Activated CD4-positive, alpha-beta T cell treated with anti-CD3 and anti-CD28 coated beads for 36 hours (primary cell): Measurements from ENCODE around the gene PCK2. TPM values are rescaled to one million over a fixed set of nuclear protein-coding genes. Genes with fewer than 3 reads are reported as not detected.

ENCODE experiments used
- ATAC-seq: fragments of 200-7000 bp; cut with Tn5 transposase; one replicate; pipeline ENCODE4 v1.10.0; 2021; ENCODE audit warnings: mild to moderate bottlenecking, moderate library complexity
- CTCF ChIA-PET: fragments of 350-600 bp; sonication (Branson Sonifier 250); formaldehyde crosslinking; loops from one replicate; lab custom pipeline; 2021; ENCODE audit warnings: antibody characterized with exemption; lab: Charles Lee
- POLR2A ChIA-PET: fragments of 350-600 bp; sonication (Branson Sonifier 250); formaldehyde crosslinking; loops from one replicate; lab custom pipeline; 2021; ENCODE audit warnings: antibody characterized with exemption, inconsistent platforms; lab: Charles Lee
- DNase-seq: peaks from one replicate; pipeline ENCODE4 v3.0.0-alpha.2; 2020
- H3K27ac Mint-ChIP-seq: one replicate; pipeline ENCODE4 v1.8.0; 2021; ENCODE audit warnings: mixed read lengths
- H3K27me3 Mint-ChIP-seq: one replicate; pipeline ENCODE4 v1.8.0; 2021; ENCODE audit warnings: mixed read lengths
- H3K36me3 Mint-ChIP-seq: one replicate; pipeline ENCODE4 v1.8.0; 2021; ENCODE audit warnings: low read depth, mixed read lengths
- H3K4me1 Mint-ChIP-seq: one replicate; pipeline ENCODE4 v1.8.0; 2021; ENCODE audit warnings: mixed read lengths
- H3K4me3 Mint-ChIP-seq: one replicate; pipeline ENCODE4 v1.8.0; 2021; ENCODE audit warnings: mild to moderate bottlenecking, moderate library complexity, mixed read lengths
- H3K9me3 Mint-ChIP-seq: one replicate; pipeline ENCODE4 v1.8.0; 2021; ENCODE audit warnings: low read depth, mixed read lengths
- intact Hi-C, 2 experiments: fragments of 100-400 bp; cut with DNase I in 1 of 2; cut with micrococcal nuclease in 1 of 2; formaldehyde crosslinking; loops; one replicate each; pipeline versions ENCODE4 v1.14.2 to v1.15.1; 2022 to 2024; cut with DNase I, micrococcal nuclease
- total RNA-seq, 2 experiments: library from RNA; stranded (reverse); gene quantifications; one replicate each; pipeline ENCODE4 v1.2.3, GENCODE V29; 2021

The PCK2 gene
- total RNA-seq, 2 experiments from 2014 or later = 101 to 115 TPM

DNA sequence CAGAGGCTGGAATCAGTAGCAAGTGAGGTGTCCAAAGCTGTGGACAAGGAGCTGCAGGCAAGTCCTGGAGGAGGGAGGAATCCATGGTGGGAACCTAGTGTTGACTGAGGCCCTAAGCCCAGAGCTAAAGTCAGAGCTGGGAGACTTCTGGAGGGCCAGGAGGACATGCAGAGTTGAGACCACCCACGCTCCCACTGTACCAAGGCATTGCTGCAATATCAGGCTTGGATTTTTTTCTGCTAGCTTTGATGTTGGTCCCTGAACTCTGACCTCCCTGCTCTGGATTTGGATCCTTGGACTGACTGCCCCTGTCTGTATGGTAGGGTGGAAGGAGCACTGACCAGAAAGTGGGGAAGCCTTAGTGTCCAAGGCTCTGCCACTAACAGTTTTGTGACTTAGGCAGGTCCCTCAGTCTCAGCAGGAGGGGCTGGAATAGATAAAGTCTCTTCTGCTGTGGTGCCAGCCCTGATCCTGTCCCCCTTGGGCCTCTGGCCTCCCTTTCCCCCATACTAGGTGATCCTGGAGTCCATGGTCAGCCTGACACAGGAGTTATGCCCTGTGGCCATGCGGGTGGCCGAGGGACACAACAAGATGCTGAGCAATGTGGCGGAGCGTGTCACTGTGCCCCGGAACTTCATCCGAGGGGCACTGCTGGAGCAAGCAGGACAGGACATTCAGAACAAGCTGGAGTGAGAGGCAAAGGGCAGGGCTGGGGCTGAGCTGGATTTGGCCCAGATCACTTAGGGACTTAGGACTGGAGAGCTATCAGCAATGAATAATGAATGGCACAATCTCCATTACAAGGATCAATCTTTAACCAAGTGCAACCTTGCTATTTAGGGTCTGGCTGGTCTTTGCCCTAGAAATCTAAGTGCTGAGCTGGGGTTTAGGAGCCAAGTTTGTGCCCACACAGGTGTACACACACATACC is 32.9 kb upstream of the PCK2 start:
- ChIA-PET POLR2A (no interaction called here), CTCF (interaction anchor here (0.5 to 1.9 kb wide), 7 partner anchors 28 to 186 kb away, joined by 3 to 7 read pairs (median 5); no protein-coding TSS in a partner anchor)
- H3K4me3 Mint-ChIP-seq = no peak overlapping the region
- H3K36me3 Mint-ChIP-seq = no peaks in the 10 kb centered on the region
- intact Hi-C loops = no loop called here
- H3K4me1 Mint-ChIP-seq = no peaks in the 10 kb centered on the region
- H3K27ac Mint-ChIP-seq = no peak overlapping the region
- no peak for ATAC-seq
- no peak for DNase-seq
- no peaks in the 10 kb centered on the region for H3K9me3 Mint-ChIP-seq
- H3K27me3 Mint-ChIP-seq = no peaks in the 10 kb centered on the region

DNA sequence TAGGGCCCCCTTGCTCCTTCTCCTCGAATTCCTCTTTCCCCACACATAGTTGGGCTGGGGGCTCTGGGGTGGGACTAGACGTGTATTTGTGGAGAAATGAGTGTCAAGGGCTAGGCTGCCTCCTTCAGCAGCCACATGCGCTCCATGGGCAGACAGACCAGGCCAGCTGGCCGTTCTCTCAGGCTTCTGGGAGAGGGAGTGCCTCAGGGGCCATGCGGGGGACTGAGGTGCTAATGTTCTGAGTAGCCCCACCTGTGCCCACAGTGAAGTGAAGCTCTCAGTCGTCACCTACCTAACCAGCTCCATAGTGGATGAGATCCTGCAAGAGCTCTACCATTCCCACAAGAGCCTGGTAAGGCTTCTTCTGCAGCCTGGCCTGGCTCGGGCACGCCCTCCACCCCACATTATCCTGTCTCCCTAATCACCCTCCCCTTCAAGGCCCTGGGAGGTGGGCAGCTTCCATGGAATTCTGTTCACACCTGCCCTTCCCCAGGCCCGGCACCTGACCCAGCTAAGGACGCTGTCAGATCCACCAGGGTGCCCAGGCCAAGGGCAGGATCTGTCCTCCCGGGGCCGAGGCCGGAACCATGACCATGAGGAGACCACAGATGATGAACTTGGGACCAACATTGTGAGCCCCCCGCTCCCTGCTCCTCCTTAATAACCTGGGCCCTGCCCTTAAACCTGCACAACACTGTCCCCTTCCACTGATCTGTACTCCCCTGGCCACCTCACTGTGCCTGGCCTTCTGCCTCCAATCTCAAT is 31.7 kb upstream of the PCK2 start:
- POLR2A ChIA-PET = no interaction called here
- no peak overlapping the region for H3K27ac Mint-ChIP-seq
- H3K9me3 Mint-ChIP-seq = no peaks in the 10 kb centered on the region
- CTCF ChIA-PET = interaction anchor here (0.6 to 1.9 kb wide), 5 partner anchors 28 to 937 kb away, joined by 3 to 6 read pairs (median 5); no protein-coding TSS in a partner anchor
- H3K4me3 Mint-ChIP-seq = no peak overlapping the region
- no peaks in the 10 kb centered on the region for H3K4me1 Mint-ChIP-seq
- DNase-seq (no peak), ATAC-seq (no peak)
- H3K36me3 Mint-ChIP-seq = no peaks in the 10 kb centered on the region
- intact Hi-C loops = no loop called here
- no peaks in the 10 kb centered on the region for H3K27me3 Mint-ChIP-seq

DNA sequence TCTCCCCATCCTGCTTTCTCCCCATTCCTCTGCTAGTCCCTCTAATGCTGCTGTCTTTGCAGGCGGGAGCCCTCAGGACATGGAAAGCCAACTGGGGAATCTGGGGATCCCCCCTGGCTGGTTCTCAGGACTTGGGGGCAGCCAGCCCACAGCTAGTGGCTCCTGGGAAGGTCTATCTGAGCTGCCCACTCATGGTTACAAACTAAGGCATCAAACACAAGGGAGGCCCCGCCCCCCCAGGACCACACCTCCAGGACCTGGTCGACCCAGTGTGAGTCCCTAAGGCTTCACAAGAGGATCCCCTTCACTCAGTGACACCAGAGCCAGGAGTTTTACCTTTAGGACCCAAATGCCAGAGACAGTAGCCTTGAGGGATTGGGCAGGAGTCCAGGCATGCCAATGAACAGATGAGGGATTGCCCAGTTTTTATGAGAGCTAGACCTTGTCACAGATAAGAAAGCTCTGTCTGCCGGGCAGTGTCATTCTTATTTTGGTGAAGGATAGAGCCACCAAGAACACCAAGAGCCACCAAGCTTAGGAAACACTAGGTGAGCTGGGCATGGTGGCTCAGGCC is 30.8 kb upstream of the PCK2 start:
- Mint-ChIP-seq H3K4me1 (no peaks in the 10 kb centered on the region), H3K4me3 (no peak overlapping the region), H3K27ac (no peak overlapping the region), H3K9me3 (no peaks in the 10 kb centered on the region), H3K27me3 (no peaks in the 10 kb centered on the region), H3K36me3 (no peaks in the 10 kb centered on the region)
- DNase-seq = no peak
- POLR2A ChIA-PET = no interaction called here
- intact Hi-C loops = no loop called here
- no peak for ATAC-seq
- CTCF ChIA-PET = interaction anchor here (1.5 to 1.8 kb wide), 2 partner anchors 27 to 29 kb away, joined by 5 read pairs; no protein-coding TSS in a partner anchor

DNA sequence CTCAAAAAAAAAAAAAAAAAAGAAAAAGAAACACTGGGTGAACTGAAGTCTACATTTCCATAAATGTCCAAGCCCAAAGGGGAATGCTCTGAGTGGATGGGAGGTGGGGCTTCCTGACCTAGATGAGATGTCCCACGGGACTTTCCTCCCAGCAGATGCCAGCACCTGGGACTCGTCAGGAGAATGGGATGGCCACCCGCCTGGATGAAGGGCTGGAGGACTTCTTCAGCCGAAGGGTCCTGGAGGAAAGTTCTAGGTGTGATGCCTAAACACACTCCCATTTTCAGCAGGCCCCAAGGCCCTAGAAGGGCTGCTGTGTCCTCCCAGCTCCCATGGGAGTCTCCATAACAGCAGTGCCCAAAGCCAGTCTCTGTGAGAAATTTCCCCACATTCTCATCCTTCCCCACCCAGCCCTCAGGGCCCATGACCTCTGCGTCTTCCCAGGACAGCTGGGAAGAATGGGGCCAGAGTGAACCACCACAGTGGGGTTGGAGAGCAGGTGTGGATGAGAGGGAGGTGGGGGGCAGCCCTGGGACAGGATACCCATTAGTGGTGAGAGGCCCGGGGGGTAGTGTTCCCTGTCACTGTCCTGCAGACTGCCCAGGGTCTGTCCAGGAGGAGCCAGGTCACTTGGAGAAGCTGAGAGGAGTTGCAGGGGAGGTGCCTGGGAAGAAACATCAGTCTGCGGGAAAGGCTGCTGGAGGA is 29.9 kb upstream of the PCK2 start:
- POLR2A ChIA-PET = no interaction called here
- no peak for DNase-seq

DNA sequence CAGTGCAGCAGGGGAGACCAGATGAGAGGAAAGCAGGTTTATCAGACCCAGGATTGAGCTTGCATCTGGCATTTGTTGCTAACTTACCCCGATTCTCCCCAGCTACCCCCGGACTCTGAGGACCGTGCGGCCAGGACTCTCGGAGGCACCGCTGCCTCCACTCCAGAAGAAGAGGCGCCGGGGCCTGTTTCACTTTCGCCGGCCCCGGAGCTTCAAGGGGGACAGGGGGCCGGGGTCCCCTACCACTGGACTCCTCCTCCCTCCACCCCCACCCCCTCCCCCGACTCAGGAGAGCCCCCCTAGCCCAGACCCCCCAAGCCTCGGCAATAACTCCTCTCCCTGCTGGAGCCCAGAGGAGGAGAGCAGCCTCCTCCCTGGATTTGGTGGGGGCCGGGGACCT is 29.3 kb upstream of the PCK2 start:
- Mint-ChIP-seq H3K4me3 (no peak overlapping the region), H3K9me3 (no peaks in the 10 kb centered on the region), H3K4me1 (no peaks in the 10 kb centered on the region), H3K36me3 (no peaks in the 10 kb centered on the region), H3K27ac (no peak overlapping the region), H3K27me3 (peaks cover 4% of the 10 kb centered on the region)
- CTCF ChIA-PET = interaction anchor here (0.7 to 1.6 kb wide), 3 partner anchors 30 to 115 kb away, joined by 3 to 4 read pairs (median 3); partner anchors contain the start of gene PCK2
- intact Hi-C loops = no loop called here
- no peak for DNase-seq
- no peak for ATAC-seq
- POLR2A ChIA-PET = no interaction called here

More for the DNA sequence above, 29.9 kb upstream of the PCK2 start:
- ATAC-seq = no peak
- H3K36me3 Mint-ChIP-seq = no peaks in the 10 kb centered on the region
- no peak overlapping the region for H3K4me3 Mint-ChIP-seq
- no peaks in the 10 kb centered on the region for H3K27me3 Mint-ChIP-seq
- intact Hi-C loops = no loop called here
- CTCF ChIA-PET = interaction anchor here (1.0 kb wide), 1 partner anchor 40 kb away, joined by 3 read pairs; no protein-coding TSS in a partner anchor
- no peaks in the 10 kb centered on the region for H3K4me1 Mint-ChIP-seq
- H3K27ac Mint-ChIP-seq = no peak overlapping the region
- H3K9me3 Mint-ChIP-seq = no peaks in the 10 kb centered on the region

DNA sequence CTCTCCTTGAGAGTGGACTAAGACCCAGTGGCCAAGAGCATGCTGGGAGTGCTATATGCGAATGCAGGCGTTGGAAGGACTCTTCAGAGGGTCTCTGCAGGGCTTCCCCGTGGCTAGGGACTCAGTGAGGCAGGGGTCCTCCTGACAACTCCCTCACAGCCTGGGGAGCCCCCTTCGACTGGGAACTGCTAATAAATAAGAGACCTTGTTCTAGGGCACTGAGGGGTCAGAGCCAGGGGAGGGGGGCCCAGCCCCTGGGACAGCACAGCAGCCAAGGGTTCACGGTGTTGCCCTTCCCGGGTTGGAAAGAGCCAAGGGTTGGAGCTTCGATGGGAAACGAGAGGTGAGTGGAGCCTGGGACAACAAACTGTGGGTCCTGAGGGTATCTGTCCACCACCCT is 28.7 kb upstream of the PCK2 start:
- Mint-ChIP-seq H3K36me3 (no peaks in the 10 kb centered on the region), H3K27ac (no peak overlapping the region), H3K9me3 (no peaks in the 10 kb centered on the region), H3K4me3 (no peak overlapping the region), H3K4me1 (no peaks in the 10 kb centered on the region), H3K27me3 (peaks cover 7% of the 10 kb centered on the region)
- intact Hi-C loops = no loop called here
- CTCF ChIA-PET = interaction anchor here (0.7 to 1.6 kb wide), 2 partner anchors 29 to 116 kb away, joined by 3 to 4 read pairs; partner anchors contain the start of gene PCK2
- no peak for ATAC-seq
- no peak for DNase-seq
- POLR2A ChIA-PET = no interaction called here

DNA sequence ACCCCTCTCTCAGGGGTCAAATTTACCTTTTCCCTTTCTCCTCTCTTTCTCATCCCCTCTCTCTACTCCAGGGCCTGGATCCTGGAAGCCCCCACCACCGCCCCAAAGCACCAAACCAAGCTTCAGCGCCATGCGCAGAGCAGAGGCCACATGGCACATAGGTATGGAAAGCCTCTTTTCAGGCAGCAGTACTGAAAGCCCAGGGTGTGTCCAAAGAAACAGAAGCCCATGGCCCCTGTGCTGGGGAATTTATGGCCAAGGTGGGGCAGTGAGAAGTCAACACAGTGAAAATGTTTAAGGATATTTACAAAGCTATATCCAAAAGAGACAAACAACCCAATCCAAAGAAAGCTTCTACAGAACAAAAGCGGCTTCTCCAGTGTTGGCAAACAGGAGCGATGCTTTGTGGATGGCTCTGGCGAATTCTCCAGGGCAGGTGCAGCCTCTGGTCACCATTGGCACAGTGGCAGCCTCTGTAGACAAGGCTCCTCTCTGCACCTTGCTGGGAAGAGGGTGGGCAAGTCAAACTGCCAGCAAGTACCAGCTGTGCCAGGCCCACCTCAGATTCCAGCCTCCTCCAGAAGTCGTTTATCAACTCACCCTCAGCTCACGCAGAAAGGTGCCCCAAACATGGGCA is 27.5 kb upstream of the PCK2 start:
- ATAC-seq = no peak
- Mint-ChIP-seq H3K4me1 (peaks cover 8% of the 10 kb centered on the region), H3K27me3 (peaks cover 9% of the 10 kb centered on the region), H3K27ac (no peak overlapping the region), H3K9me3 (no peaks in the 10 kb centered on the region), H3K4me3 (no peak overlapping the region), H3K36me3 (no peaks in the 10 kb centered on the region)
- ChIA-PET CTCF (interaction anchor here (0.7 to 1.7 kb wide), 4 partner anchors 14 to 75 kb away, joined by 3 to 5 read pairs (median 4); partner anchors contain the start of gene EMC9), POLR2A (interaction anchor here (0.5 kb wide), 1 partner anchor 194 kb away, joined by 4 read pairs; no protein-coding TSS in a partner anchor)
- intact Hi-C loops = no loop called here
- no peak for DNase-seq

DNA sequence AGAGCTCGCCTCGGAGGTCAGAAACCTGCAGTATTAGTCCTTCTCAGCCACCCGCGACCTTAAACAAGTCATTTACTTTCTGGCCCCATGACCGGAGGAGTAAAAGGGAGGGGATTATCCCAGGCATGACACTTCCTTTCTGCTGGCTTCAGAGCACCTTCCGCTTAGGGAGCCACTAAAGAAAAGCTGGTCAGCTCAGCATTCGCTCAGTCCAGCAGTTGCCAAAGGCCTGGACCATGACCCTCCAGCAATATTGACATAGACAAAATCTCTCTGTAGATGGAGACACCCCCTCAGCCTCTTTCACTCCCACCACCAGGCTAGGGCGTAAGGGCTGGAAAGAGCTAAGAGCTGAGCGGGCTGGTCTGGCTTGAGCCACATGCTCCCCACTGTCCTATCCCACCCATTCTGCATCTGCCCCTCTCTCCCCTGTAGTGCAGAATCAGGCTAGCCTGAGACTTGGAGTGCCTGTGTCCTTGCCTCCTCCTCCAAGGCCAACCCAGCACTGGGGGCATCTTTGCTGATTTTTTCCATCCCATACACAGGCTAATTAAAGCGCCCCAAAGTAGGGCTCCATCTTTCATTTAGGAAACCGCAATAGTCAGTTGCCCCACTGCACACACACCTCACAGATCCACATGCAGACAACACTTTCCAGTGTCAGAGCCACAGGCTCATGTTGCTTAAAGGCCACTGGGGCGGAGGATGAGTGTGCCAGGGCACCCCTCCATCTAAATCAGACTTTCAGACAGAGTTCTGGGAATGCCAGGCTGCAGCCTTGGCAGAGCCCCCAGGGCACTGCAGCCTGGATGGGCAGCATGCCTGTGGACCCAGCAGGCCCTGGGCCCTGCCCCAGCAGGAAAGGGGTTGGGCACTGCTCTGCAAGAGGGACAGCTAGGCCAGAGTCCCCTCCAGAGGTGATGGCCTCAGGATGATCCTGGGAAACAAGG is 26.7 kb upstream of the PCK2 start:
- DNase-seq = no peak
- ChIA-PET POLR2A (no interaction called here), CTCF (interaction anchor here (0.7 to 1.7 kb wide), 4 partner anchors 13 to 74 kb away, joined by 3 to 5 read pairs (median 4); partner anchors contain the start of gene EMC9)
- Mint-ChIP-seq H3K4me1 (peaks cover 8% of the 10 kb centered on the region), H3K4me3 (no peak overlapping the region), H3K27me3 (peaks cover 9% of the 10 kb centered on the region), H3K36me3 (no peaks in the 10 kb centered on the region), H3K9me3 (no peaks in the 10 kb centered on the region), H3K27ac (no peak overlapping the region)
- no peak for ATAC-seq
- intact Hi-C loops = no loop called here

DNA sequence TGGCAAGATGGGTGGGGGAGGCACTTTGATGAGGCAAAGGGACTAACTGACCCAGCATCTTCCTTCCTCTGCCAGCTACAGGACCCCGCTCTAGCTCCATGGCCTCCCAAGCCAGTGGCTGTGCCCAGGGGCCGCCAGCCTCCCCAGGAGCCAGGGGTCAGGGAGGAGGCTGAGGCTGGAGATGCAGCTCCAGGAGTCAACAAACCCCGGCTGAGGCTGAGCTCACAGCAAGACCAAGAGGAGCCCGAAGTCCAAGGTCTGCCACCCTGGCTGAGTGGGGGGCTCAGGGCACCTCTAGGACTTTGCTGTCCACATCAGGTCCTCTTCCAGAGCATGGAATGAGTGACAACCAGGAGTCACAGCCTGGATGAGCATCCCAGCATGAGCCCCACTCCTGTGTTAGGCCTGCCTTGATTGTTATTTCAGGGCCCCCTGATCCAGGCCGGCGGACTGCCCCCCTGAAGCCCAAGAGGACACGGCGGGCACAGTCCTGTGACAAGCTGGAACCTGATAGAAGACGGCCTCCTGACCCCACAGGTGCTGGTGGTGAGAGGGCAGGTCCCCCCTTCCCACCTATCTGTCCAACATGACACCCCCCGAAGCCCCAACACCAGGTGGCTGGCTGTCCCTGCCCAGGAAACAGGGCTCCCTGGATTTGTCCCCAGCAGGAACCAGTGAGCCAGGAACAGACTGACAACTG is 25.2 kb upstream of the PCK2 start:
- intact Hi-C loops = no loop called here

More for the DNA sequence above, 25.2 kb upstream of the PCK2 start:
- Mint-ChIP-seq H3K36me3 (no peaks in the 10 kb centered on the region), H3K27me3 (peaks cover 9% of the 10 kb centered on the region), H3K4me3 (no peak overlapping the region), H3K27ac (no peak overlapping the region), H3K9me3 (no peaks in the 10 kb centered on the region), H3K4me1 (peaks cover 8% of the 10 kb centered on the region)
- DNase-seq (no peak), ATAC-seq (no peak)
- ChIA-PET CTCF (interaction anchor here (0.6 to 2.0 kb wide), 4 partner anchors 11 to 40 kb away, joined by 3 to 8 read pairs (median 6); no protein-coding TSS in a partner anchor), POLR2A (interaction anchor here (0.6 to 0.7 kb wide), 2 partner anchors 65 to 230 kb away, joined by 3 to 5 read pairs; no protein-coding TSS in a partner anchor)
